ENCODE results near the gene ACP6. TPM values are rescaled to one million over a fixed set of nuclear protein-coding genes. Genes with fewer than 3 reads are reported as not detected.
A peak's percentile ranks its signal among the peaks of the same experiment; 100 is the strongest.
"Not testable (repeated sequence)": the region's sequence is repeated elsewhere in the genome, so short reads cannot be mapped to it uniquely, and the experiment has no call there.

Gene ACP6
- 10 to 100 TPM; 11.1 to 11.7 TPM for total RNA-seq

DNA sequence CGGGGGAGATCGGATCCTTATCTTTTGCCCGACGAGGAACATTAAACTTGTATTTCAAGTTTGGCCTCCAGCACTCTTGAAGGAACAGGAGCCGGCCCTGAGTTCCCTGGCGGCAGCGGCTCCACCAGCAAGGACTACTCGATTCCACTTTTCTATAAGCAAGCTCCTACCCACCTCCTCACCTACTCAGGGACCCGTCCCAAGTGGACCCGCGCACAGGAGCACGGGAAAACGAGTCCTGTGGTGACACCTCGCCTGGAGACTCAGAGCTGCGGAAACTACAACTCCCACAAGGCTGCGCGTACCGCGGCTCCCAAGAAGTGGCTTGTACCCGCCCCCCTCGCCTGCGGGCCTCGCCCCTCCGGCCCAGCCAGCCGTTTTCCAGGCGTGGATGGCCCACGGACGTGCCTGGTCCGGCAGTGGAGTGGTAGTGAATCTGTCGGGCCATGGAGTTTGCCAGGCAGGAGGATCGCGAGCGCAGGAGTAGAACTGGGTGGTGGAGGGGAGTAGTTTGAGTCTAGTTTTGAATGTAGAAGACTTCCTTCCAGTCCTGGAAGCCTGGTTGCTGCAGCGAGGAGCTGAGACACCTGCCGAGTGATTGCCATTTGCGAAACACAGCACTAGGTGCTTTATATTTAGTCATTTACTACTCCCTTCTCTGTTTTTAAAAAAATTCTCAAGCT, at the start of gene ACP6:
Gene ACP6, minus strand, starts transcription at position 206 of the 683 bp plus-strand sequence. CDS start 476 bp downstream, outside the sequence.
- CTCF ChIA-PET: interaction anchor here (0.8 to 1.1 kb wide), 2 partner anchors 8 to 32 kb away, joined by 3 to 6 read pairs; no protein-coding TSS in a partner anchor
- intact Hi-C loops (cut with DNase I, micrococcal nuclease): loop anchor here in 1 of 2 experiments (1.0 to 2.0 kb wide), 3 partner anchors 28 to 498 kb away; partner anchors contain the start of gene PRKAB2
- POLR2A ChIA-PET: interaction anchor here (0.6 kb wide), 2 partner anchors 301 to 368 kb away, joined by 3 to 4 read pairs; no protein-coding TSS in a partner anchor

DNA sequence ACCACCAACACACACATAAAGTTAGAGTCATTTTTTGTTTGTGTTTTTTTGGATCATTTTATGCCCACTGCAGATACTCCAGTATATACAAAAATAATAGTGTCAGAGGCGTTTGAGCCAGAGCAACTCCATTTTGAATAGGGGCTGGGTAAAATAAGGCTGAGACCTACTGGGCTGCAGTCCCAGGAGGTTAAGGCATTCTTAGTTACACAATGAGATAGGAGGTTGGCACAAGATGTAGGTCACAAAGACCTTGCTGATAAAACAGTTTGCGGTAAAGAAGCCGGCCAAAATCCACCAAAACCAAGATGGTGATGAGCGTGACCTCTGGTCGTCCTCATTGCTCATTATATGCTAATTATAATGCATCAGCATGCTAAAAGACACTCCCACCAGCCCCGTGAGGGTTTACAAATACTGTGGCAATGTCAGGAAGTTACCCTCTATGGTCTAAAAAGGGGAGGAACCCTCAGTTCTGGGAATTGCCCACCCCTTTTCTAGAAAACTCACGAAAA, 49.4 kb upstream of the ACP6 start:
- DNase-seq (no peak), ATAC-seq (no peak)
- POLR2A ChIA-PET: no interaction called here
- no peaks in the 10 kb centered on the region for H3K36me3 Mint-ChIP-seq (ENCODE audit: low read depth)
- H3K4me1 Mint-ChIP-seq: peaks cover 9% of the 10 kb centered on the region
- CTCF ChIA-PET: interaction anchor here (1.1 to 2.0 kb wide), 2 partner anchors 20 to 173 kb away, joined by 4 to 5 read pairs; no protein-coding TSS in a partner anchor
- no peak overlapping the region for H3K4me3 Mint-ChIP-seq
- peaks cover 12% of the 10 kb centered on the region for H3K27me3 Mint-ChIP-seq
- H3K9me3 Mint-ChIP-seq (ENCODE audit: low read depth): peaks cover 2% of the 10 kb centered on the region
- H3K27ac Mint-ChIP-seq: no peak overlapping the region
- intact Hi-C loops (cut with DNase I, micrococcal nuclease): no loop called here

More for the DNA sequence above, at the start of gene ACP6:
- H3K4me3 Mint-ChIP-seq: peak within 1 kb of the TSS; percentile 86
- ATAC-seq (peak; percentile 97), DNase-seq (peak; percentile 94)
- peak within 1 kb of the TSS; percentile 88 for H3K27ac Mint-ChIP-seq
- H3K27me3 Mint-ChIP-seq: peaks cover 6% of the 10 kb centered on the region
- H3K36me3 Mint-ChIP-seq (ENCODE audit: low read depth): no peaks in the 10 kb centered on the region
- H3K9me3 Mint-ChIP-seq (ENCODE audit: low read depth): no peaks in the 10 kb centered on the region
- H3K4me1 Mint-ChIP-seq: peaks cover 17% of the 10 kb centered on the region

DNA sequence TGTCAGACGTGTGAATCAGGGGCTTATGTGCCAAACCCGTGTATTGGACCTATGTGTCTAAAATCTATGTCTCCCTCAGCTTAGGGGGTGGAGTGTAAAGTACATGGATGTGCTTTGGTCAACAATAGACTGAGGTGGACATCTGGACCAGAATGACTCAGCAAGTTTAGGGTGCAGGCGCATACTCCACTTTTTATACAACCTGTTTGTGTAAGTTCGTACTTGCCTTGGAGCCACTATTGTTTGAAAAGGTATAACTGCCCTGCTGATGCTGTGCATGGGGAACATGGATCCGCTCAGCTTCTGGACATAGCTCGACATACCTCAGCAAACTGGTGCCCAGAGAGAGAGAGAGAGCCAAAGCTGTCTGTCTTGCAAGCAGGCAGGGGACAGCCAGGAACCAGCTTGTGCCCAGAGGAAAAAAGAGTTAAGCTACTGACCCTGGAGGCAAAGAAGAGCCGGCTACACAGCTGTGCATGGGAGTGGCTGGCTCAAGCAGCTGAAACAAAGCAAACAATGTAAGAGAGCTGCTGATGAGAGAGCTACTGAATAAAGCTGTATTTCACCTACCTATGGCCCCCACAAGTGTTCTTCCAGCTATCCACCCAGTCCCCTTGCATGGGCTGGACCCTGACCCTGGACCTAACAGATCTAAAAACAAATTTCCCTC, 48.8 kb upstream of the ACP6 start:
- no peak for ATAC-seq
- Mint-ChIP-seq H3K4me1 (peaks cover 9% of the 10 kb centered on the region), H3K27ac (no peak overlapping the region), H3K9me3 (ENCODE audit: low read depth) (peaks cover 2% of the 10 kb centered on the region), H3K36me3 (ENCODE audit: low read depth) (no peaks in the 10 kb centered on the region), H3K4me3 (no peak overlapping the region), H3K27me3 (peaks cover 16% of the 10 kb centered on the region)
- POLR2A ChIA-PET: interaction anchor here (0.6 kb wide), 1 partner anchor 329 kb away, joined by 3 read pairs; no protein-coding TSS in a partner anchor
- CTCF ChIA-PET: interaction anchor here (0.6 to 2.0 kb wide), 3 partner anchors 21 to 174 kb away, joined by 3 to 5 read pairs (median 4); no protein-coding TSS in a partner anchor
- DNase-seq: no peak
- intact Hi-C loops (cut with DNase I, micrococcal nuclease): no loop called here

DNA sequence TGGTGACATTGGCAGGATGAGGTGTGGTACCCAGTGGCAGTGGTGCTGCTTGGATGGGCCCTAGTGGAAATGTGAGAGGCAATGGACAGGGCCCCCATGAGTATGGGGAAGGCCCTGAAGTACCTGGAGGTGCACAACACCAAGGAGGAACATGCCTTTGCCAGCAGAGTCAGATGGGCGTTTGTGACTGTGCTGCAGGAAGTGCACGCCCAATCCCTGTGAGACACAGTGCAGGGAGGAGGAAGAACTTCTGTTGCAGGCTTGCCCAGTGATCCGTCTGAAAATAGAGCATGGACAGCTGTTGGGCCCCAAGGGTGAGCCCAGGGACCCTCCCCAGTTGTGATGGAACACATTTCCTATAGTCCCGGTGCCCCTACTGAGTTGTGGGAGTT, 47.4 kb upstream of the ACP6 start:
- Mint-ChIP-seq H3K4me3 (no peak overlapping the region), H3K36me3 (ENCODE audit: low read depth) (no peaks in the 10 kb centered on the region), H3K27me3 (peaks cover 13% of the 10 kb centered on the region), H3K9me3 (ENCODE audit: low read depth) (peaks cover 2% of the 10 kb centered on the region), H3K27ac (no peak overlapping the region), H3K4me1 (peaks cover 9% of the 10 kb centered on the region)
- DNase-seq (no peak), ATAC-seq (no peak)
- CTCF ChIA-PET: interaction anchor here (0.6 to 1.5 kb wide), 2 partner anchors 154 to 328 kb away, joined by 3 to 4 read pairs; no protein-coding TSS in a partner anchor
- POLR2A ChIA-PET: no interaction called here
- intact Hi-C loops (cut with DNase I, micrococcal nuclease): no loop called here

DNA sequence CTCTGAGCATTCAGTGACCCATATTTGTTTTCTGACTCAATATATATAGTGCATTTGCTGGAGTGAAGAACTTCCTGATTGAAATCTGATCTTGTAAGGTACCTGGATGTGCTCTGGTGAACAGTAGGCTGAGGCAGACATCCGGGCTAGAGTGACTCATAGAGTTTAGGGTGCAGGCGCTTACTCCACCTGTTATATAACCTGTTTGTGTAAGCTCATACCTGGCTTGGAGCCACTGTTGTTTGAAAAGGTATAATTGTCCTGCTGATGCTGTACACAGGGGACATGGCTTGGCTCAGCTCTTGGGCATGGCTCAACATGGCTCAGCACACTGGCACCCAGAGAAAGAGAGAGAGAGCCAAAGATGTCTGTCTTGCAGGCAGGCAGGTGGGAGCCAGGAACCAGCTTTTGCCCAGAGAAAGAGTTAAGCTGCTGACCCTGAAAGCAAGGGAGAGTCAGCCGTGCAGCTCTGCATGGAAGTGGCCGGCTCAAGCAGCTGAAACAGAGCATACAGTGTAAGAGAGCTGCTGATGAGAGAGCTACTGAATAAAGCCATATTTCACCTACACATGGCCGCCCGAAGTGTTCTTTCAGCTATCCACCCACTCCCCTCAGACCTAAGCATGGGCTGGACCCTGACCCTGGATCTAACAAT, 46.9 kb upstream of the ACP6 start:
- peaks cover 2% of the 10 kb centered on the region for H3K9me3 Mint-ChIP-seq (ENCODE audit: low read depth)
- no peaks in the 10 kb centered on the region for H3K36me3 Mint-ChIP-seq (ENCODE audit: low read depth)
- DNase-seq (no peak), ATAC-seq (peak; percentile 12)
- intact Hi-C loops (cut with DNase I, micrococcal nuclease): no loop called here
- no peak overlapping the region for H3K27ac Mint-ChIP-seq
- ChIA-PET CTCF (interaction anchor here (0.6 to 2.7 kb wide), 6 partner anchors 10 to 327 kb away, joined by 3 to 5 read pairs (median 4); no protein-coding TSS in a partner anchor), POLR2A (no interaction called here)
- peaks cover 9% of the 10 kb centered on the region for H3K4me1 Mint-ChIP-seq
- H3K27me3 Mint-ChIP-seq: peaks cover 15% of the 10 kb centered on the region
- no peak overlapping the region for H3K4me3 Mint-ChIP-seq

DNA sequence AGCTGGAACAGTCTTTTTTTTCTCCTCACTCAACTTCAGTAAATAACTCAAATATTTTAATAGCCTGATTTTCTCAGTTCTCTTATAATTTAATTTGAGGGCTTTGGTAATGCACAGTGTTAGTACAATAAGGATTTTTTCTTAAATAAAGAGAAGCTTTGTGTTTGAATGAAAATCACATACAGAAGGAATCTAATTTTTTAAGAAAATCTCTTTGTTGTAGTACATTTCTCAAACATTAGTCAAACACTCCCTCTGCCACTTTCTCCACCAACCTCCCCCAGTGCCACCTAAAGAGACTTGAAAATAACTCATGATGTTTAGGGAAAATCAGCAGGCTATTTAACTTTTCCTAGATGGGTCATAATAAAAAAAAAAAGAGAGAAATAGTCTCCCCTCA, 42.3 kb upstream of the ACP6 start:
- no peak overlapping the region for H3K4me3 Mint-ChIP-seq
- ChIA-PET CTCF (interaction anchor here (1.0 to 1.8 kb wide), 2 partner anchors 10 to 36 kb away, joined by 3 to 5 read pairs; no protein-coding TSS in a partner anchor), POLR2A (no interaction called here)
- H3K27me3 Mint-ChIP-seq: peaks cover 23% of the 10 kb centered on the region
- no peaks in the 10 kb centered on the region for H3K9me3 Mint-ChIP-seq (ENCODE audit: low read depth)
- intact Hi-C loops (cut with DNase I, micrococcal nuclease): no loop called here
- ATAC-seq: no peak
- no peak for DNase-seq
- no peak overlapping the region for H3K27ac Mint-ChIP-seq
- H3K36me3 Mint-ChIP-seq (ENCODE audit: low read depth): no peaks in the 10 kb centered on the region
- peaks cover 6% of the 10 kb centered on the region for H3K4me1 Mint-ChIP-seq

DNA sequence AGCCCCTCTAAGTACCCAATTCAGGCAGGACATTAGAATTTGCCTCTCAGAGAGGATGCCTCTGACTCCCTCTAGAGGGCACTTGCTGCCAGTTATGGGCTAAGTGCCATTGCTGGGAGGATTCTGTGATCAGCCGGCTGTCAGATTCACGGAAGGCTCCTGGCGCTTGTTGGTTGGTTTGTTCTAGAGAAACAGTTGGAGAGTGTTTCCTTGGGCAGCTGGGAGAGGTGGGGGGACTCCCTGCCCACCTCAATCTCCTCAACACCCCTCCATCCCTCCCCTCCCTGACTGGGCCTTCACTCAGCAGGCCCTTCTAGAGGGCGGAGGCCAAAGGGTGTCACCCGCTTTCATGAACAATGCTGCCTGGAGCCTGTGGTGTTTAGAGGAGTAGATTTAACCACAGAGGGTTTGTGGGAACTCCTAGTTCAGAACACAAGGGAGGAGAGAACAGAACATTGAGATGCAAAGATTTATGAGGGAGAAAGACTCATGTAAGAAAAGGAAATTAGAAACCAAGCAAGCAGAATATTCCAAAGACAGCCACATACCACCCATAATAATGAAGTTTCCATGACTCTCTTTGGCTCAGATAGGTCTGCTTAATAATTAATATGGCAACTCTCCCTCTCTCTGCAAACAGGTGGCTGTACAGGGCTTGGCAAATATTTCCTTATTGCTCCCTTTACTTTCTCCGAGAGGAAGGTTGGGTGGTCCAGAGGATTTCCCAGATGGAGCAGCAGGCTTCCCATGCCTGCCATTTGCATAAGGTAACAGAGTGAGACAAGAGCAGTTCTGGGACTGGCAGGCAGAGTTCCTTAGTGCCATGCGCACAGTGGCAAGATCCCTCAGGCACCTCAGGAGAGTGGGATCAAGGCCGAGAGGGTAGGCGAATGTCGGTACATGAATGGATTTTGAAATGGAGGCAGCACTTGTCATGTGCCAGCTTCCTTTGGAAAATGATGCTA, 30.0 kb upstream of the ACP6 start:
- CTCF ChIA-PET: interaction anchor here (0.6 to 3.8 kb wide), 5 partner anchors 15 to 204 kb away, joined by 3 to 28 read pairs (median 8); no protein-coding TSS in a partner anchor
- ATAC-seq (peak; percentile 97), DNase-seq (peak; percentile 74)
- no peaks in the 10 kb centered on the region for H3K9me3 Mint-ChIP-seq (ENCODE audit: low read depth)
- POLR2A ChIA-PET: no interaction called here
- peaks cover 10% of the 10 kb centered on the region for H3K4me1 Mint-ChIP-seq
- H3K4me3 Mint-ChIP-seq: no peak overlapping the region
- no peaks in the 10 kb centered on the region for H3K36me3 Mint-ChIP-seq (ENCODE audit: low read depth)
- peak overlapping the region; percentile 66 for H3K27ac Mint-ChIP-seq
- intact Hi-C loops (cut with DNase I, micrococcal nuclease): loop anchor here (1.0 to 10.0 kb wide), 5 partner anchors 56 to 205 kb away; no protein-coding TSS in a partner anchor
- peaks cover 2% of the 10 kb centered on the region for H3K27me3 Mint-ChIP-seq

DNA sequence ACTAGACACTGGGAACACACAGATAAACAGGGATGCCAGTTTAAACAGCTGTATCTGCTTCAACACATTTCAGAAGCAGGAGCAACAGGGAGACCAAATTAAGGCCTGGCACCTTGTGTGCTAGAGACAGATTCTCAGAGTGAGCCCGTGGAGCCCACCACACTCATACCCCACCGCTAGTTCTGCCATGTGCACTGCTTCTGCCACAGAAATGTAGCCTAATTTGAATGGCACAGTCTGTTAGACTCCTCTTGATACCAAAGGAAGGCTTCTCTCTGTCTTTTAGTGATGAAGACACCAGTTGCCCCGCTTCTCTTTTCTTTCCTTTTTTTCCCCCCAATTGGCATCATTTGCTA, 29.3 kb upstream of the ACP6 start:
- intact Hi-C loops (cut with DNase I, micrococcal nuclease): loop anchor here (1.0 to 10.0 kb wide), 5 partner anchors 55 to 204 kb away; no protein-coding TSS in a partner anchor
- peaks cover 2% of the 10 kb centered on the region for H3K27me3 Mint-ChIP-seq
- no peaks in the 10 kb centered on the region for H3K36me3 Mint-ChIP-seq (ENCODE audit: low read depth)
- ChIA-PET POLR2A (no interaction called here), CTCF (interaction anchor here (0.6 to 1.0 kb wide), 4 partner anchors 58 to 193 kb away, joined by 3 to 4 read pairs (median 3); no protein-coding TSS in a partner anchor)
- no peak for ATAC-seq
- peaks cover 10% of the 10 kb centered on the region for H3K4me1 Mint-ChIP-seq
- no peak overlapping the region for H3K4me3 Mint-ChIP-seq
- DNase-seq: no peak
- no peak overlapping the region for H3K27ac Mint-ChIP-seq
- H3K9me3 Mint-ChIP-seq (ENCODE audit: low read depth): no peaks in the 10 kb centered on the region

DNA sequence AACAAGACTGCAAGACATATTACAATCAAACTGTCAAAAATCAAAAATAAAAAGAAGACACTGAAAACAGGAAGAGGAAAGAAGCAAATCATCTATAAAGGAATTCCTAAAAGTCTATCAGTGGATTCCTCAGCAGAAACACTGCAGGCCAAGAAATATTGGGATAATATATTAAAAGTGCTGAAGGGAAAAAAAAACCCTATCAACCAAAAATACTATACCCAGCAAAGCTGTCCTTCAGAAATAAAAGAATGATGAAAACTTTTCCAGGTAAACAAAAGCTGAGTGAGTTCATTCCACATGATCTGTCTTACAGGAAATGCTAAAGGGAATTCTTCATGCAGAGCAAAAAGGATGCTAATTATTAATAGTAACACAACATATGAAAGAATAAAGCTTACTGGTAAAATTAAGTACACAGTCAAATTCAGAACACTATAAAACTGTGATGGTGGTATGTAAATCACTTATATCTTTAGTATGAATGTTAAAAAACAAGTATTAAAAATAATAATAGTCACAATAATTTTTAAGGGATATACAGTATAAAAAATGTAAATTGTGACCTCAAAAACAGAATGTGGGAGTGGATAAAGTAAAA, 12.9 kb upstream of the ACP6 start:
- no peaks in the 10 kb centered on the region for H3K4me1 Mint-ChIP-seq
- no peak overlapping the region for H3K4me3 Mint-ChIP-seq
- intact Hi-C loops (cut with DNase I, micrococcal nuclease): no loop called here
- ATAC-seq: no peak
- DNase-seq: no peak
- H3K27ac Mint-ChIP-seq: no peak overlapping the region
- ChIA-PET POLR2A (no interaction called here), CTCF (no interaction called here)
- peaks cover 3% of the 10 kb centered on the region for H3K36me3 Mint-ChIP-seq (ENCODE audit: low read depth)
- H3K27me3 Mint-ChIP-seq: peaks cover 7% of the 10 kb centered on the region
- H3K9me3 Mint-ChIP-seq (ENCODE audit: low read depth): peaks cover 22% of the 10 kb centered on the region

DNA sequence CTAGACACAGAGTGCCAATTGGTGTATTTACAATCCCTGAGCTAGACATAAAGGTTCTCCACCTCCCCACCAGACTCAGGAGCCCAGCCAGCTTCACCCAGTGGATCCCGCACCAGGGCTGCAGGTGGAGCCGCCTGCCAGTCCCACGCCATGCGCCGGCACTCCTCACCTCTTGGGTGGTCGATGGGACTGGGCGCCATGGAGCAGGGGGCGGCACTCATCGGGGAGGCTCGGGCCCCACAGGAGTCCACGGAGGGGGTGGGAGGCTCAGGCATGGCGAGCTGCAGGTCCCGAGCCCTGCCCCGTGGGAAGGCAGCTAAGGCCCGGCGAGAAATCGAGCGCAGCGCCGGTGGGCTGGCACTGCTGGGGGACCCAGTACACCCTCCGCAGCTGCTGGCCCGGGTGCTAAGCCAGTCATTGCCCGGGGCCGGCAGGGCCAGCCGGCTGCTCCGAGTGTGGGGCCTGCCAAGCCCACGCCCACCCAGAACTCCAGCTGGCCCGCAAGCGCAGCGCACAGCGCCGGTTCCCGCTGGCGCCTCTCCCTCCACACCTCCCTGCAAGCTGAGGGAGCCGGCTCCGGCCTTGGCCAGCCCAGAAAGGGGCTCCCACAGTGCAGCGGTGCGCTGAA, 10.4 kb upstream of the ACP6 start:
- POLR2A ChIA-PET; CTCF ChIA-PET; H3K36me3 Mint-ChIP-seq (ENCODE audit: low read depth): not testable (repeated sequence)

More for the DNA sequence above, 10.4 kb upstream of the ACP6 start:
- peaks cover 26% of the 10 kb centered on the region for H3K9me3 Mint-ChIP-seq (ENCODE audit: low read depth)
- H3K4me1 Mint-ChIP-seq; H3K27me3 Mint-ChIP-seq; ATAC-seq; H3K27ac Mint-ChIP-seq; H3K4me3 Mint-ChIP-seq; intact Hi-C loops (cut with DNase I, micrococcal nuclease); DNase-seq: not testable (repeated sequence)

Data from activated CD4-positive, alpha-beta T cell treated with anti-CD3 and anti-CD28 coated beads for 36 hours (primary cell).